ENCODE data around the gene CLCN3. TPM values are rescaled to one million over a fixed set of nuclear protein-coding genes. Genes with fewer than 3 reads are reported as not detected.
"Not testable (repeated sequence)": the region's sequence is repeated elsewhere in the genome, so short reads cannot be mapped to it uniquely, and the experiment has no call there.

Gene CLCN3
- total RNA-seq, 5 donors from 2014 or later (not counting 1 experiment from before 2014, with no cell fraction given) = 17.3 to 33.7 (median 30.8) TPM

DNA sequence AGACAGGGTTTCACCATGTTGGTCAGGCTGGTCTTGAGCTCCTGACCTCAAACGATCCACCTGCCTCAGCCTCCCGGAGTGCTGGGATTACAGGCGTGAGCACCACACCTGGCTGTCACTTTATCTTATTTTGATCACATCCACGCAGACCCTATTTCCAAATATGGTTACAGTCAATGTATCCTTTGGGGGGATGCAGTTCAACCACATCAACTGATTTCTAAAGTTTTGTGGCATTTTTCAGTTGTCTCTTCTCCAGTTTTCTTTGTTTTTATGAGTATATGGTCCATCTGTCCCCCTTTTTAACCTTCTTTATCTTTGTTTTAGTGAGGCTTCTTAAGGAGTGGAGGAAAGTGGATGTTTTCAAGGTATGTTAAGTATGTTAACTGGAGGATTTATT, 141.5 kb downstream of the CLCN3 start:
- H3K4me1 Mint-ChIP-seq = peaks cover 6 to 17% (median 10%) of the 10 kb centered on the region in 3 donors
- H3K36me3 Mint-ChIP-seq = no peaks in the 10 kb centered on the region
- 17% methylated on average over 2 of the region's 4 CpGs for WGBS (ENCODE audit: insufficient coverage)
- Histone ChIP-seq H3K9me3 (no peaks in the 10 kb centered on the region), H3K4me3 (ENCODE audit: control insufficient read depth in 1 of 2, extremely low read depth in 1 of 2, low read length in 1 of 2) (no peak overlapping the region), H3K36me3 (ENCODE audit: control insufficient read depth in 2 of 2, extremely low read depth in 1 of 2, insufficient read depth in 1 of 2, low read length in 1 of 2) (no peaks in the 10 kb centered on the region), H3K27me3 (replicated peaks in 1 of 2; ENCODE audit: control insufficient read depth in 2 of 2, extremely low read depth in 1 of 2, insufficient read depth in 2 of 2, low read length in 1 of 2) (peaks cover 0 to 3% of the 10 kb centered on the region in 2 experiments), H3K27ac (ENCODE audit: low read length) (no peak overlapping the region), H3K4me1 (ENCODE audit: control insufficient read depth in 1 of 2, extremely low read depth in 1 of 2, insufficient read depth in 2 of 2, low read length in 2 of 2) (peaks cover 4 to 9% of the 10 kb centered on the region in 2 experiments)
- H3K27me3 Mint-ChIP-seq = peaks cover 2 to 3% of the 10 kb centered on the region in 2 donors
- CTCF ChIA-PET = no interaction called here
- DNase-seq (no peak), ATAC-seq (replicated peaks in 1 of 4) (no peak)
- no peak overlapping the region for H3K4me3 Mint-ChIP-seq
- peak overlapping the region in 1 of 2 donors; percentile 18 for H3K27ac Mint-ChIP-seq
- no peaks in the 10 kb centered on the region for H3K9me3 Mint-ChIP-seq
- POLR2A ChIA-PET = interaction anchor here in 1 of 2 donors (0.6 kb wide), 1 partner anchor 26 kb away, joined by 5 read pairs; no protein-coding TSS in a partner anchor

- H3K4me3 Mint-ChIP-seq = no peak overlapping the region
- CTCF ChIA-PET = interaction anchor here (0.6 to 1.5 kb wide), 4 partner anchors 30 to 45 kb away, joined by 3 to 5 read pairs (median 4); no protein-coding TSS in a partner anchor
- Histone ChIP-seq H3K36me3 (ENCODE audit: control insufficient read depth in 2 of 2, extremely low read depth in 1 of 2, insufficient read depth in 1 of 2, low read length in 1 of 2) (no peaks in the 10 kb centered on the region), H3K4me3 (ENCODE audit: control insufficient read depth in 1 of 2, extremely low read depth in 1 of 2, low read length in 1 of 2) (no peak overlapping the region), H3K9me3 (no peaks in the 10 kb centered on the region), H3K27ac (ENCODE audit: low read length) (no peak overlapping the region), H3K27me3 (replicated peaks in 1 of 2; ENCODE audit: control insufficient read depth in 2 of 2, extremely low read depth in 1 of 2, insufficient read depth in 2 of 2, low read length in 1 of 2) (no peaks in the 10 kb centered on the region), H3K4me1 (ENCODE audit: control insufficient read depth in 1 of 2, extremely low read depth in 1 of 2, insufficient read depth in 2 of 2, low read length in 2 of 2) (no peaks in the 10 kb centered on the region)
- H3K36me3 Mint-ChIP-seq = no peaks in the 10 kb centered on the region
- H3K27ac Mint-ChIP-seq = no peak overlapping the region
- POLR2A ChIA-PET = no interaction called here
- 86% methylated on average over 1 of the region's 2 CpGs for WGBS (ENCODE audit: insufficient coverage)
- peaks cover 0 to under 1% (median 0%) of the 10 kb centered on the region in 3 donors for H3K4me1 Mint-ChIP-seq
- no peaks in the 10 kb centered on the region for H3K9me3 Mint-ChIP-seq
- peaks cover 2 to 3% of the 10 kb centered on the region in 2 donors for H3K27me3 Mint-ChIP-seq
- DNase-seq (no peak), ATAC-seq (replicated peaks in 1 of 4) (no peak)
These were observed 145.5 kb downstream of the CLCN3 start for GRCh38 chr4:169765835-169766234.

DNA sequence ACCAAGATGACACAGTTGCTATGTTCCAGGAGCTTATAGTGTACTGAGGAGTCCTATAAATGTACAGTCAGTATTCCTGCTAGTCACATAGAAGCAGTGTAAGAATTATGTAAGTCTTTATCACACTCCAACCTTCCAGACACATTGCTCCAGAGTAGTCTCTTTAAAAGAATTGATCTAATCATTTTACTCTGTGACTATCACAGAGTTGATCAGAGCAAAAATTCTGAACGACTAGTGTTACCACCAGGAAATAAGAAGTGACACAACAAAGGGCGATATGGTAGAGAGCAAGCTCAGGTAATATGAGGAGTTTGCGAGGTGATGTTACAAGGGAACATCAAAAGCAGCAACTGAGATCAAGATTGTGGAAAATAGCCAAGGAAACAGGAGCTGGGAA, 146.4 kb downstream of the CLCN3 start:
- Histone ChIP-seq H3K27ac (ENCODE audit: low read length) (no peak overlapping the region), H3K4me3 (ENCODE audit: control insufficient read depth in 1 of 2, extremely low read depth in 1 of 2, low read length in 1 of 2) (no peak overlapping the region), H3K4me1 (ENCODE audit: control insufficient read depth in 1 of 2, extremely low read depth in 1 of 2, insufficient read depth in 2 of 2, low read length in 2 of 2) (no peaks in the 10 kb centered on the region), H3K36me3 (ENCODE audit: control insufficient read depth in 2 of 2, extremely low read depth in 1 of 2, insufficient read depth in 1 of 2, low read length in 1 of 2) (no peaks in the 10 kb centered on the region), H3K27me3 (replicated peaks in 1 of 2; ENCODE audit: control insufficient read depth in 2 of 2, extremely low read depth in 1 of 2, insufficient read depth in 2 of 2, low read length in 1 of 2) (no peaks in the 10 kb centered on the region), H3K9me3 (no peaks in the 10 kb centered on the region)
- Mint-ChIP-seq H3K4me3 (no peak overlapping the region), H3K27me3 (peaks cover 2 to 3% of the 10 kb centered on the region in 2 donors), H3K9me3 (no peaks in the 10 kb centered on the region), H3K27ac (no peak overlapping the region), H3K36me3 (no peaks in the 10 kb centered on the region), H3K4me1 (peaks cover 0 to 3% (median 0%) of the 10 kb centered on the region in 3 donors)
- DNase-seq (no peak), ATAC-seq (replicated peaks in 1 of 4) (no peak)
- WGBS (ENCODE audit: insufficient coverage) = 100% methylated on average over 2 of the region's 3 CpGs
- CTCF ChIA-PET = interaction anchor here in 1 of 2 donors (1.4 kb wide), 1 partner anchor 44 kb away, joined by 3 read pairs; no protein-coding TSS in a partner anchor
- POLR2A ChIA-PET = no interaction called here

- H3K4me3 ChIP-seq (ENCODE audit: control insufficient read depth in 1 of 2, extremely low read depth in 1 of 2, low read length in 1 of 2) = no peak overlapping the region
- Mint-ChIP-seq H3K27me3 (peaks cover 0 to 6% of the 10 kb centered on the region in 2 donors), H3K4me3 (no peak overlapping the region), H3K36me3 (no peaks in the 10 kb centered on the region), H3K4me1 (peaks cover 0 to 3% (median 0%) of the 10 kb centered on the region in 3 donors), H3K9me3 (no peaks in the 10 kb centered on the region), H3K27ac (no peak overlapping the region)
- no peaks in the 10 kb centered on the region for H3K27me3 ChIP-seq (replicated peaks in 1 of 2; ENCODE audit: control insufficient read depth in 2 of 2, extremely low read depth in 1 of 2, insufficient read depth in 2 of 2, low read length in 1 of 2)
- ChIA-PET CTCF (interaction anchor here in 1 of 2 donors (0.5 kb wide), 1 partner anchor 152 kb away, joined by 3 read pairs; no protein-coding TSS in a partner anchor), POLR2A (no interaction called here)
- no peaks in the 10 kb centered on the region for H3K36me3 ChIP-seq (ENCODE audit: control insufficient read depth in 2 of 2, extremely low read depth in 1 of 2, insufficient read depth in 1 of 2, low read length in 1 of 2)
- WGBS (ENCODE audit: insufficient coverage) = 100% methylated on average over 1 of the region's 3 CpGs
- no peak for DNase-seq
- H3K27ac ChIP-seq (ENCODE audit: low read length) = no peak overlapping the region
- ATAC-seq (replicated peaks in 1 of 4) = no peak
- H3K9me3 ChIP-seq = no peaks in the 10 kb centered on the region
- no peaks in the 10 kb centered on the region for H3K4me1 ChIP-seq (ENCODE audit: control insufficient read depth in 1 of 2, extremely low read depth in 1 of 2, insufficient read depth in 2 of 2, low read length in 2 of 2)
These were observed 148.0 kb downstream of the CLCN3 start for GRCh38 chr4:169768385-169768784.

- H3K27ac Mint-ChIP-seq = no peak overlapping the region
- peaks cover 4 to 12% of the 10 kb centered on the region in 2 experiments for H3K4me1 ChIP-seq (ENCODE audit: control insufficient read depth in 1 of 2, extremely low read depth in 1 of 2, insufficient read depth in 2 of 2, low read length in 2 of 2)
- ChIA-PET POLR2A (no interaction called here), CTCF (no interaction called here)
- H3K27ac ChIP-seq (ENCODE audit: low read length) = no peak overlapping the region
- ATAC-seq (replicated peaks in 1 of 4) (no peak), DNase-seq (no peak)
- no peaks in the 10 kb centered on the region for H3K9me3 ChIP-seq
- H3K36me3 Mint-ChIP-seq = no peaks in the 10 kb centered on the region
- peaks cover 3 to 14% of the 10 kb centered on the region in 2 donors for H3K27me3 Mint-ChIP-seq
- no peaks in the 10 kb centered on the region for H3K36me3 ChIP-seq (ENCODE audit: control insufficient read depth in 2 of 2, extremely low read depth in 1 of 2, insufficient read depth in 1 of 2, low read length in 1 of 2)
- H3K27me3 ChIP-seq (replicated peaks in 1 of 2; ENCODE audit: control insufficient read depth in 2 of 2, extremely low read depth in 1 of 2, insufficient read depth in 2 of 2, low read length in 1 of 2) = peaks cover 0 to 14% of the 10 kb centered on the region in 2 experiments
- H3K4me1 Mint-ChIP-seq = peaks cover 3 to 8% (median 4%) of the 10 kb centered on the region in 3 donors
- H3K4me3 ChIP-seq (ENCODE audit: control insufficient read depth in 1 of 2, extremely low read depth in 1 of 2, low read length in 1 of 2) = no peak overlapping the region
- no peaks in the 10 kb centered on the region for H3K9me3 Mint-ChIP-seq
- no peak overlapping the region for H3K4me3 Mint-ChIP-seq
These were observed 150.0 kb downstream of the CLCN3 start for GRCh38 chr4:169770416-169770815.

GRCh38 chr4:169771556-169772080, 151.2 kb downstream of the CLCN3 start:
- H3K4me3 ChIP-seq (ENCODE audit: control insufficient read depth in 1 of 2, extremely low read depth in 1 of 2, low read length in 1 of 2); DNase-seq; ATAC-seq (replicated peaks in 1 of 4); H3K36me3 ChIP-seq (ENCODE audit: control insufficient read depth in 2 of 2, extremely low read depth in 1 of 2, insufficient read depth in 1 of 2, low read length in 1 of 2); H3K27ac Mint-ChIP-seq; H3K27ac ChIP-seq (ENCODE audit: low read length); H3K9me3 ChIP-seq; CTCF ChIA-PET; H3K9me3 Mint-ChIP-seq; H3K36me3 Mint-ChIP-seq; H3K4me3 Mint-ChIP-seq: not testable (repeated sequence)
- peaks cover 4 to 12% of the 10 kb centered on the region in 2 experiments for H3K4me1 ChIP-seq (ENCODE audit: control insufficient read depth in 1 of 2, extremely low read depth in 1 of 2, insufficient read depth in 2 of 2, low read length in 2 of 2)
- H3K27me3 ChIP-seq (replicated peaks in 1 of 2; ENCODE audit: control insufficient read depth in 2 of 2, extremely low read depth in 1 of 2, insufficient read depth in 2 of 2, low read length in 1 of 2) = peaks cover 0 to 21% of the 10 kb centered on the region in 2 experiments
- WGBS (ENCODE audit: insufficient coverage) = no CpG with 5 or more reads among the region's 11 CpGs
- POLR2A ChIA-PET = interaction anchor here in 1 of 2 donors (0.6 kb wide), 1 partner anchor 228 kb away, joined by 3 read pairs; no protein-coding TSS in a partner anchor
- peaks cover 6 to 13% (median 10%) of the 10 kb centered on the region in 3 donors for H3K4me1 Mint-ChIP-seq
- H3K27me3 Mint-ChIP-seq = peaks cover 11 to 24% of the 10 kb centered on the region in 2 donors

Data from T-cell (primary cell).